ENCODE results near the gene FGGY. TPM values are rescaled to one million over a fixed set of nuclear protein-coding genes. Genes with fewer than 3 reads are reported as not detected.

Gene FGGY
- total RNA-seq, 2 donors from 2014 or later = 14.1 to 14.8 TPM

DNA sequence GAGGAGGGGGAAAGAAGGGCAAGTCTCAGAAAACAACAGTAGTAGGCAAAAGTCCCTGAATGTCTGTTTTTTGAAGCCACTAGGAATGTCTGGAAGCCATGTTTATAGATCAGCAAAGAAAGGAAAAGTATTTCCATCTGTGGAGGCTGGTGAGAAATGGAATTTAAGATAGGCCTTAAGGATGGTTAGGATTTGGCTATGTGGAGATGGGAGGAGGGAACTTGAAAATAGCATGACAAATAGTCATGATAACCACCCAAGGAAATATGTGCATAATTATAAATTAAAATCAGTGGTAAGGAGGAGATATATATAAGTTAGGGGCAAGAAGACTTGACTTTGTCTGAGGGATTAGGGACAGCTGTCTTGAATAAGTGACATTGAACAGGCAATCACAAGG is 33.8 kb upstream of the FGGY start:
- H3K27ac Mint-ChIP-seq = no peak overlapping the region
- H3K36me3 ChIP-seq (ENCODE audit: control insufficient read depth, insufficient read depth, low read length) = no peaks in the 10 kb centered on the region

DNA sequence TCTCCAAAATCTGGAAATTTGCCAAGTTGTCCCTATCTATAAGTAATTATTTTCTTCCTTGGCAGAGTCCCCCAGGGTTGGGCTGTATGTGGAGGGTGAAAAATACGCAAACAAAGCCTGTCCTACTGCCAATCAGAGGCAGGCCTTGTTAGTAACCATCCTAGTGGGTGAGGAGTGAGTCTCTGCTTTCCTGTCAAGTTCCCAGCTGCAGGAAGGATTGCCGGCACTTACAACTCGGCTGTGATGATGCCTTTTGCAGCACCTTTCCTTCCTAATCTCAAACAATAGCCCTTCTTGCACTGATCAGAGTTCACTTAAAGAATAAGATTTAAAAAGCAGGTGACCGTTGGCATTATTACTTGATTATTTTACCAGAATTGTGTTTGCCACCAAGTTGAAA is 31.3 kb upstream of the FGGY start:
- Mint-ChIP-seq H3K9me3 (no peaks in the 10 kb centered on the region), H3K27ac (no peak overlapping the region), H3K4me1 (peaks cover 4% of the 10 kb centered on the region), H3K4me3 (no peak overlapping the region), H3K36me3 (ENCODE audit: low read depth) (no peaks in the 10 kb centered on the region), H3K27me3 (ENCODE audit: insufficient read depth) (peaks cover 1% of the 10 kb centered on the region)
- 87 to 92% methylated on average over 2 to 4 of the region's 4 CpGs for WGBS, 2 experiments (ENCODE audit: insufficient coverage in 1 of 2, insufficient read length in 1 of 2)
- TF ChIP-seq, protein P1, sequence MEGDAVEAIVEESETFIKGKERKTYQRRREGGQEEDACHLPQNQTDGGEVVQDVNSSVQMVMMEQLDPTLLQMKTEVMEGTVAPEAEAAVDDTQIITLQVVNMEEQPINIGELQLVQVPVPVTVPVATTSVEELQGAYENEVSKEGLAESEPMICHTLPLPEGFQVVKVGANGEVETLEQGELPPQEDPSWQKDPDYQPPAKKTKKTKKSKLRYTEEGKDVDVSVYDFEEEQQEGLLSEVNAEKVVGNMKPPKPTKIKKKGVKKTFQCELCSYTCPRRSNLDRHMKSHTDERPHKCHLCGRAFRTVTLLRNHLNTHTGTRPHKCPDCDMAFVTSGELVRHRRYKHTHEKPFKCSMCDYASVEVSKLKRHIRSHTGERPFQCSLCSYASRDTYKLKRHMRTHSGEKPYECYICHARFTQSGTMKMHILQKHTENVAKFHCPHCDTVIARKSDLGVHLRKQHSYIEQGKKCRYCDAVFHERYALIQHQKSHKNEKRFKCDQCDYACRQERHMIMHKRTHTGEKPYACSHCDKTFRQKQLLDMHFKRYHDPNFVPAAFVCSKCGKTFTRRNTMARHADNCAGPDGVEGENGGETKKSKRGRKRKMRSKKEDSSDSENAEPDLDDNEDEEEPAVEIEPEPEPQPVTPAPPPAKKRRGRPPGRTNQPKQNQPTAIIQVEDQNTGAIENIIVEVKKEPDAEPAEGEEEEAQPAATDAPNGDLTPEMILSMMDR (conservative IDR thresholded peaks at IDR 0.05) = no peak
- Histone ChIP-seq H3K27ac (ENCODE audit: low read depth, low read length) (no peak overlapping the region), H3K9me3 (ENCODE audit: control insufficient read depth, low read length) (peaks cover 5% of the 10 kb centered on the region), H3K4me1 (ENCODE audit: control insufficient read depth, insufficient read depth, low read length) (no peaks in the 10 kb centered on the region), H3K4me3 (ENCODE audit: low read length) (no peak overlapping the region), H3K27me3 (ENCODE audit: control insufficient read depth, insufficient read depth, low read length, poor library complexity, severe bottlenecking) (no peaks in the 10 kb centered on the region), H3K36me3 (ENCODE audit: control insufficient read depth, insufficient read depth, low read length) (no peaks in the 10 kb centered on the region), H3K9ac (ENCODE audit: extremely low read depth, low read length, poor library complexity, severe bottlenecking) (no peak overlapping the region)
- DNase-seq = no peak

More for the DNA sequence above, 33.8 kb upstream of the FGGY start:
- H3K4me3 Mint-ChIP-seq = no peak overlapping the region
- peaks cover 5% of the 10 kb centered on the region for H3K9me3 ChIP-seq (ENCODE audit: control insufficient read depth, low read length)
- no peak overlapping the region for H3K9ac ChIP-seq (ENCODE audit: extremely low read depth, low read length, poor library complexity, severe bottlenecking)
- H3K27me3 Mint-ChIP-seq (ENCODE audit: insufficient read depth) = peaks cover 1% of the 10 kb centered on the region
- H3K4me1 ChIP-seq (ENCODE audit: control insufficient read depth, insufficient read depth, low read length) = no peaks in the 10 kb centered on the region
- no peaks in the 10 kb centered on the region for H3K36me3 Mint-ChIP-seq (ENCODE audit: low read depth)
- peaks cover 6% of the 10 kb centered on the region for H3K4me1 Mint-ChIP-seq
- DNase-seq = no peak
- no peak overlapping the region for H3K4me3 ChIP-seq (ENCODE audit: low read length)
- no peaks in the 10 kb centered on the region for H3K9me3 Mint-ChIP-seq
- TF ChIP-seq, protein P1 (conservative IDR thresholded peaks at IDR 0.05) = no peak
- no peak overlapping the region for H3K27ac ChIP-seq (ENCODE audit: low read depth, low read length)
- no peaks in the 10 kb centered on the region for H3K27me3 ChIP-seq (ENCODE audit: control insufficient read depth, insufficient read depth, low read length, poor library complexity, severe bottlenecking)

DNA sequence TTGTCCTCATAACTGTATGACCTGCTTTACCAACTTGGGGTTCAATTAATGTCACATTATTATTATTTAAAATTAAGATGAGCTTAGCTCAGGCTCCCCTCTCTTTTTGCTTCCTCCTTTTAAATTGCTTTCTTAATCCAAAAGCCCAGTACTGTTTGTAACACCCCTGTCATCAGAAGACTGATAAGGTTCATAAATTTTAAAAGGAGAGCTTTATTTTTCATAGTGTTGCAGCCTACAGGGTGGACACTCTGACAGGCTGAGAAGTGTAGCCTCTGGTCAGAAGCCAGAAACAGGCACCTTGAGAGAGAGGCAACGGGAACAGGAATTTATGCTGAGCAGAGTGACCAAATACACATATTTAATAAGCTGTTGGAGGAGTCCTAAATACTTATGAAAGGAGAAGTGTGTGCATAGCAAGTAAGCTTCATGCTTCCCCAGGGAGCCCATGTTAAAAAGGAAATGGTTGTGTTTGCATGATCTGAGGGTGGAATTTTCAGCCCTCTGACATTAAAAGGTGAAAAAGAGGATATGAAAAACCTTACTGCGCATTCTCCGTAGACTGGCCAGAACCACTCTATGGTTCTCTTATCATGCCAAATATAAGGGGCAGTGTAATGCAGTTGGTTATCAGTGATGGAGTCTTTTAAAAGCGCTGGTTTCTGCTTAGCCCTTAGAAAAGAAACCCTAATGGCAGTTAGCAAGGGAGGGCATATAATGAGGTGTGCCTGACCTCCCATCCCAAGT is 30.5 kb upstream of the FGGY start:
- Mint-ChIP-seq H3K27ac (no peak overlapping the region), H3K9me3 (no peaks in the 10 kb centered on the region), H3K4me1 (no peaks in the 10 kb centered on the region), H3K4me3 (no peak overlapping the region), H3K27me3 (ENCODE audit: insufficient read depth) (peaks cover 1% of the 10 kb centered on the region), H3K36me3 (ENCODE audit: low read depth) (no peaks in the 10 kb centered on the region)
- Histone ChIP-seq H3K9ac (ENCODE audit: extremely low read depth, low read length, poor library complexity, severe bottlenecking) (no peak overlapping the region), H3K27me3 (ENCODE audit: control insufficient read depth, insufficient read depth, low read length, poor library complexity, severe bottlenecking) (no peaks in the 10 kb centered on the region), H3K27ac (ENCODE audit: low read depth, low read length) (no peak overlapping the region), H3K36me3 (ENCODE audit: control insufficient read depth, insufficient read depth, low read length) (no peaks in the 10 kb centered on the region), H3K4me1 (ENCODE audit: control insufficient read depth, insufficient read depth, low read length) (no peaks in the 10 kb centered on the region), H3K4me3 (ENCODE audit: low read length) (no peak overlapping the region), H3K9me3 (ENCODE audit: control insufficient read depth, low read length) (peaks cover 5% of the 10 kb centered on the region)
- TF ChIP-seq, protein P1 (conservative IDR thresholded peaks at IDR 0.05) = no peak
- WGBS, 2 experiments (ENCODE audit: insufficient coverage in 1 of 2, insufficient read length in 1 of 2) = 96% methylated on average over 4 of the region's 4 CpGs
- no peak for DNase-seq

All from endodermal cell (in vitro differentiated cells).